OCI-LY7 (cell line): ENCODE results near the gene ARL3. TPM values are rescaled to one million over a fixed set of nuclear protein-coding genes. Genes with fewer than 3 reads are reported as not detected.

Experiments used
- BruUV-seq: library from RNA; stranded (reverse); fragments of 400-500 nt; replicated peaks from 2 replicates; lab custom pipeline; 2021; lab: Mats Ljungman, UMichigan
- CTCF ChIA-PET: fragments of 300-600 bp; sonication (Branson Sonifier 250); formaldehyde crosslinking; loops from one replicate; lab custom pipeline; 2022; ENCODE audit warnings: antibody characterized with exemption; ENCODE audit not compliant: unreplicated experiment; lab: Charles Lee
- POLR2A ChIA-PET: fragments of 300-600 bp; sonication (Branson Sonifier 250); formaldehyde crosslinking; loops from one replicate; lab custom pipeline; 2022; ENCODE audit warnings: antibody characterized with exemption; lab: Charles Lee
- DNase-seq: peaks from one replicate; pipeline ENCODE4 v3.0.0-alpha.2; 2015; ENCODE audit warnings: low spot score
- H2AFZ ChIP-seq: fragments of 200-600 bp; sonication (generic), shearing (Covaris generic); 2 replicates; pipeline ENCODE4 v1.6.1; 2014; ENCODE audit warnings: mild to moderate bottlenecking, antibody characterized with exemption, low read length, moderate library complexity
- H3K27ac ChIP-seq: fragments of 200-600 bp; sonication (generic); 2 replicates; pipeline ENCODE4 v1.5.1; 2014; ENCODE audit warnings: mixed run types, low read depth, mild to moderate bottlenecking, moderate library complexity, low read length, inconsistent platforms; ENCODE audit not compliant: poor library complexity, severe bottlenecking
- H3K36me3 ChIP-seq: fragments of 200-600 bp; sonication (generic); 2 replicates; pipeline ENCODE4 v1.6.1; 2014; ENCODE audit warnings: mild to moderate bottlenecking, antibody characterized with exemption, low read length, moderate library complexity, mixed read lengths; ENCODE audit not compliant: insufficient read depth
- H3K4me1 ChIP-seq: fragments of 200-600 bp; sonication (generic); 2 replicates; pipeline ENCODE4 v1.5.1; 2014; ENCODE audit warnings: mild to moderate bottlenecking, low read length; ENCODE audit not compliant: insufficient read depth, poor library complexity, severe bottlenecking
- H3K4me2 ChIP-seq: fragments of 200-600 bp; sonication (generic); 2 replicates; pipeline ENCODE4 v1.6.1; 2014; ENCODE audit warnings: mild to moderate bottlenecking, low read length
- H3K4me3 ChIP-seq: fragments of 200-600 bp; sonication (generic); 2 replicates; pipeline ENCODE4 v1.5.1; 2014; ENCODE audit warnings: mild to moderate bottlenecking, low read depth, low read length; ENCODE audit not compliant: poor library complexity, severe bottlenecking
- H3K79me2 ChIP-seq: fragments of 200-600 bp; sonication (generic); 2 replicates; pipeline ENCODE4 v1.6.1; 2016; ENCODE audit warnings: low read depth, mild to moderate bottlenecking, low read length, moderate library complexity, mixed read lengths; ENCODE audit not compliant: insufficient read depth
- H3K9me2 ChIP-seq: fragments of 200-600 bp; sonication (generic); 2 replicates; pipeline ENCODE4 v1.6.1; 2016; ENCODE audit warnings: mild to moderate bottlenecking, low read length, mixed read lengths; ENCODE audit not compliant: insufficient read depth
- H3K9me3 ChIP-seq: fragments of 200-600 bp; sonication (generic); 2 replicates; pipeline ENCODE4 v1.6.1; 2014; ENCODE audit warnings: mild to moderate bottlenecking, mixed run types, low read length, mixed read lengths
- H4K20me1 ChIP-seq: fragments of 200-600 bp; sonication (generic); 2 replicates; pipeline ENCODE4 v1.6.1; 2014; ENCODE audit warnings: mild to moderate bottlenecking, antibody characterized with exemption, low read length, moderate library complexity, mixed read lengths; ENCODE audit not compliant: insufficient read depth
- CTCF ChIP-seq: fragments of 200-600 bp; sonication (generic); conservative IDR thresholded peaks from 2 replicates; pipeline ENCODE4 v1.5.1; 2014; ENCODE audit warnings: mild to moderate bottlenecking, antibody characterized with exemption, low read length, moderate library complexity, mixed read lengths
- EZH2phosphoT487 ChIP-seq: fragments of 200-600 bp; sonication (generic); IDR thresholded peaks from 2 replicates; pipeline ENCODE4 v1.6.1; 2018; ENCODE audit warnings: low read depth, borderline replicate concordance, mild to moderate bottlenecking, mixed run types, antibody characterized with exemption, low read length, moderate library complexity, mixed read lengths
- intact Hi-C: fragments of 100-400 bp; cut with micrococcal nuclease; formaldehyde crosslinking; loops from one replicate; pipeline ENCODE4 v1.10.0; 2022; ENCODE audit not compliant: unreplicated experiment
- total RNA-seq, 2 experiments: library from RNA; depleted of rRNA in 1 of 2; stranded (reverse); fragments of >200 nt in 1 of 2; shearing (Covaris generic) in 1 of 2; gene quantifications; 2 replicates each; pipeline ENCODE4 v1.2.3, GENCODE V29; 2014 to 2022

Gene ARL3
- total RNA-seq, 2 experiments from 2014 or later, result 7.3 to 11.7 TPM

- Histone ChIP-seq H3K79me2 (no peaks in the 10 kb centered on the region), H4K20me1 (no peaks in the 10 kb centered on the region), H3K9me2 (no peaks in the 10 kb centered on the region), H3K4me3 (peak overlapping the region; percentile 35), H3K9me3 (no peaks in the 10 kb centered on the region), H3K4me1 (peaks cover 44% of the 10 kb centered on the region), H3K27ac (peak overlapping the region; percentile 80), H2AFZ (peak overlapping the region; percentile 34; the same call in 1 of the 2 replicates), H3K36me3 (peaks cover 32% of the 10 kb centered on the region), H3K4me2 (peak overlapping the region; percentile 61)
- CTCF ChIA-PET, result interaction anchor here (0.5 to 1.4 kb wide), 6 partner anchors 9 to 79 kb away, joined by 3 to 9 read pairs (median 6); no protein-coding TSS in a partner anchor
- intact Hi-C loops, result loop anchor here (1.0 to 5.0 kb wide), 3 partner anchors 9 to 51 kb away; partner anchors contain the start of genes ARL3 and SFXN2
- POLR2A ChIA-PET, result interaction anchor here (1.0 to 2.5 kb wide), 9 partner anchors 9 to 83 kb away, joined by 3 to 17 read pairs (median 5); partner anchors contain the start of genes ARL3, TRIM8 and WBP1L
- BruUV-seq, result no TSS peak
- TF ChIP-seq CTCF (no peak), EZH2phosphoT487 (no peak)
- DNase-seq, result peak; percentile 94
Observed at GRCh38 chr10:102660888-102661657, 53.1 kb downstream of the ARL3 start.

- peak overlapping the region; percentile 10 for H3K27ac ChIP-seq
- no peak overlapping the region for H3K4me2 ChIP-seq
- intact Hi-C loops, result no loop called here
- peaks cover 8% of the 10 kb centered on the region; the same call in 1 of the 2 replicates for H3K79me2 ChIP-seq
- ChIA-PET POLR2A (interaction anchor here (0.7 to 1.2 kb wide), 2 partner anchors 13 to 93 kb away, joined by 3 to 5 read pairs; no protein-coding TSS in a partner anchor), CTCF (interaction anchor here (0.9 kb wide), 1 partner anchor 8 kb away, joined by 3 read pairs; no protein-coding TSS in a partner anchor)
- H4K20me1 ChIP-seq, result no peaks in the 10 kb centered on the region
- no peaks in the 10 kb centered on the region for H3K9me2 ChIP-seq
- no TSS peak for BruUV-seq
- H3K9me3 ChIP-seq, result no peaks in the 10 kb centered on the region
- H3K36me3 ChIP-seq, result peaks cover 55% of the 10 kb centered on the region
- DNase-seq, result no peak
- H3K4me3 ChIP-seq, result no peak overlapping the region
- H3K4me1 ChIP-seq, result peaks cover 45% of the 10 kb centered on the region
- H2AFZ ChIP-seq, result no peak overlapping the region
- no peak for TF ChIP-seq CTCF
- TF ChIP-seq EZH2phosphoT487, result no peak
Observed at GRCh38 chr10:102658802-102659201, 55.4 kb downstream of the ARL3 start.
